T-cell (primary cell): Measurements from ENCODE around the gene TUBA3E. TPM values are rescaled to one million over a fixed set of nuclear protein-coding genes. Genes with fewer than 3 reads are reported as not detected.
"Not testable (repeated sequence)": the region's sequence is repeated elsewhere in the genome, so short reads cannot be mapped to it uniquely, and the experiment has no call there.

Experiments
- ATAC-seq, 4 experiments: fragments of 200-7000 bp in 3 of 4; fragments of 150-1000 bp in 1 of 4; cut with Tn5 transposase; replicated peaks in 1 of 4; 1 replicate in 3 of 4; 2 replicates in 1 of 4; pipeline ENCODE4 v1.10.0; 2021; ENCODE audit warnings: moderate library complexity in 3 of 4, mild to moderate bottlenecking in 2 of 4, moderate number of reproducible peaks in 1 of 4
- CTCF ChIA-PET, 2 donors: fragments of 300-600 bp; sonication (Branson Sonifier 250); formaldehyde crosslinking; loops; one replicate each; lab custom pipeline; 2022; ENCODE audit warnings: antibody characterized with exemption in 2 of 2; lab: Charles Lee
- POLR2A ChIA-PET, 2 donors: fragments of 300-600 bp; sonication (Branson Sonifier 250); formaldehyde crosslinking; loops; one replicate each; lab custom pipeline; 2022; ENCODE audit warnings: antibody characterized with exemption in 2 of 2; lab: Charles Lee
- DNase-seq, 35 experiments: peaks; one replicate each; pipeline versions ENCODE4 v3.0.0 to v3.0.0-alpha.2; 2013 to 2023
- H3K27ac ChIP-seq: one replicate; pipeline ENCODE4 v1.5.1; 2013; ENCODE audit warnings: low read length
- H3K27me3 ChIP-seq, 2 experiments: replicated peaks in 1 of 2; 1 replicate in 1 of 2; 2 replicates in 1 of 2; pipeline versions ENCODE4 v1.6.1 to v1.7.0; 2013; ENCODE audit warnings: low read length in 1 of 2, mixed read lengths in 1 of 2; ENCODE audit not compliant: control insufficient read depth in 2 of 2, insufficient read depth in 2 of 2; ENCODE audit errors: extremely low read depth in 1 of 2
- H3K36me3 ChIP-seq, 2 donors: 1 replicate in 1 of 2; 2 replicates in 1 of 2; pipeline versions ENCODE4 v1.6.1 to v1.7.0; 2013; ENCODE audit warnings: low read length in 1 of 2; ENCODE audit not compliant: control insufficient read depth in 2 of 2, insufficient read depth in 1 of 2; ENCODE audit errors: extremely low read depth in 1 of 2
- H3K4me1 ChIP-seq, 2 experiments: 1 replicate in 1 of 2; 2 replicates in 1 of 2; pipeline versions ENCODE4 v1.6.1 to v1.7.0; 2013; ENCODE audit warnings: low read length in 2 of 2, mixed read lengths in 1 of 2; ENCODE audit not compliant: insufficient read depth in 2 of 2, control insufficient read depth in 1 of 2; ENCODE audit errors: extremely low read depth in 1 of 2
- H3K4me3 ChIP-seq, 2 donors: 1 replicate in 1 of 2; 2 replicates in 1 of 2; pipeline versions ENCODE4 v1.5.1 to v1.7.0; 2013; ENCODE audit warnings: mild to moderate bottlenecking in 2 of 2, low read length in 1 of 2, moderate library complexity in 1 of 2; ENCODE audit not compliant: control insufficient read depth in 1 of 2; ENCODE audit errors: extremely low read depth in 1 of 2
- H3K9me3 ChIP-seq: 2 replicates; pipeline ENCODE4 v1.7.0; 2013
- H3K27ac Mint-ChIP-seq, 2 donors: one replicate each; pipeline ENCODE4 v1.8.0; 2020 to 2021; ENCODE audit warnings: mild to moderate bottlenecking in 2 of 2, mixed read lengths in 2 of 2
- H3K27me3 Mint-ChIP-seq, 2 donors: one replicate each; pipeline ENCODE4 v1.8.0; 2021 to 2022; ENCODE audit warnings: mixed read lengths in 2 of 2
- H3K36me3 Mint-ChIP-seq: one replicate; pipeline ENCODE4 v1.8.0; 2021; ENCODE audit warnings: mixed read lengths
- H3K4me1 Mint-ChIP-seq, 3 donors: one replicate each; pipeline ENCODE4 v1.8.0; 2020 to 2022; ENCODE audit warnings: mixed read lengths in 3 of 3, mild to moderate bottlenecking in 1 of 3
- H3K4me3 Mint-ChIP-seq, 3 donors: one replicate each; pipeline ENCODE4 v1.8.0; 2020 to 2022; ENCODE audit warnings: mild to moderate bottlenecking in 3 of 3, mixed read lengths in 3 of 3, moderate library complexity in 3 of 3
- H3K9me3 Mint-ChIP-seq, 3 donors: one replicate each; pipeline ENCODE4 v1.8.0; 2020 to 2022; ENCODE audit warnings: mixed read lengths in 3 of 3
- WGBS: methylation state at CpG from one replicate; pipeline ENCODE4 v1.1.5; 2013; ENCODE audit warnings: missing lambda C conversion rate; ENCODE audit not compliant: insufficient coverage; 5-methylcytosine and 5-hydroxymethylcytosine counted together
- total RNA-seq, 35 experiments: library from RNA in 6 of 35; stranded (reverse) in 6 of 35; fragments of 120-200 nt in 1 of 35; gene quantifications; one replicate each; pipeline versions ENCODE4 v1.2.1 to v1.2.4 and lab custom pipeline; 2013 to 2026

TUBA3E gene
- not detected for total RNA-seq
- total RNA-seq (2013) = not detected
- 0 to 0.07 (median 0) reads per million in 29 experiments for total RNA-seq (lab: John Stamatoyannopoulos, UW)

- ChIA-PET POLR2A (no interaction called here), CTCF (no interaction called here)
- no peaks in the 10 kb centered on the region for H3K36me3 ChIP-seq
- H3K27me3 ChIP-seq = no peaks in the 10 kb centered on the region
- Mint-ChIP-seq H3K36me3 (no peaks in the 10 kb centered on the region), H3K4me3 (no peak within 1 kb of the TSS), H3K27ac (no peak within 1 kb of the TSS), H3K4me1 (no peaks in the 10 kb centered on the region), H3K27me3 (no peaks in the 10 kb centered on the region), H3K9me3 (no peaks in the 10 kb centered on the region)
- H3K27ac ChIP-seq = no peak within 1 kb of the TSS
- ATAC-seq (no peak), DNase-seq (no peak)
- no peaks in the 10 kb centered on the region for H3K4me1 ChIP-seq
- H3K9me3 ChIP-seq = no peaks in the 10 kb centered on the region
- WGBS = no CpG with 5 or more reads among the region's 26 CpGs
- H3K4me3 ChIP-seq = no peak within 1 kb of the TSS
Measured at GRCh38 chr2:130198343-130198742, at the start of gene TUBA3E. TSS of gene TUBA3E (minus strand) at chr2:130198439. CDS start at chr2:130198360, 79 bp downstream.

- Mint-ChIP-seq H3K9me3 (no peaks in the 10 kb centered on the region), H3K4me3 (no peak overlapping the region), H3K4me1 (no peaks in the 10 kb centered on the region), H3K27me3 (peaks cover 49 to 53% of the 10 kb centered on the region in 2 donors), H3K36me3 (no peaks in the 10 kb centered on the region), H3K27ac (no peak overlapping the region)
- no peak overlapping the region for H3K27ac ChIP-seq
- ChIA-PET POLR2A (no interaction called here), CTCF (no interaction called here)
- no peak for ATAC-seq
- H3K36me3 ChIP-seq = no peaks in the 10 kb centered on the region
- no peaks in the 10 kb centered on the region for H3K4me1 ChIP-seq
- no peaks in the 10 kb centered on the region for H3K9me3 ChIP-seq
- WGBS = 91% methylated on average over 7 of the region's 7 CpGs
- no peak overlapping the region for H3K4me3 ChIP-seq
- peaks cover 3 to 19% of the 10 kb centered on the region in 2 experiments for H3K27me3 ChIP-seq
- DNase-seq = no peak
Measured at GRCh38 chr2:130246430-130246829, 48.2 kb upstream of the TUBA3E start.

GRCh38 chr2:130245976-130246375 is 47.7 kb upstream of the TUBA3E start:
- POLR2A ChIA-PET = no interaction called here
- no peak for ATAC-seq

GRCh38 chr2:130243359-130243758 is 45.1 kb upstream of the TUBA3E start:
- H3K4me1 ChIP-seq = no peaks in the 10 kb centered on the region
- WGBS = no CpG with 5 or more reads among the region's 2 CpGs
- H3K36me3 ChIP-seq = no peaks in the 10 kb centered on the region
- H3K27ac ChIP-seq = no peak overlapping the region
- ChIA-PET CTCF (no interaction called here), POLR2A (no interaction called here)
- no peak overlapping the region for H3K4me3 Mint-ChIP-seq
- peaks cover 28 to 31% of the 10 kb centered on the region in 2 donors for H3K27me3 Mint-ChIP-seq
- H3K4me3 ChIP-seq = no peak overlapping the region
- H3K9me3 ChIP-seq = no peaks in the 10 kb centered on the region
- no peaks in the 10 kb centered on the region for H3K9me3 Mint-ChIP-seq
- ATAC-seq (no peak), DNase-seq (no peak)
- no peaks in the 10 kb centered on the region for H3K36me3 Mint-ChIP-seq
- H3K27me3 ChIP-seq = peaks cover 0 to 16% of the 10 kb centered on the region in 2 experiments
- no peaks in the 10 kb centered on the region for H3K4me1 Mint-ChIP-seq
- no peak overlapping the region for H3K27ac Mint-ChIP-seq

More at GRCh38 chr2:130245976-130246375, 47.7 kb upstream of the TUBA3E start:
- Histone ChIP-seq H3K27me3 (peaks cover 3 to 19% of the 10 kb centered on the region in 2 experiments), H3K9me3 (no peaks in the 10 kb centered on the region), H3K27ac (no peak overlapping the region), H3K4me3 (no peak overlapping the region), H3K4me1 (no peaks in the 10 kb centered on the region), H3K36me3 (no peaks in the 10 kb centered on the region)
- CTCF ChIA-PET = no interaction called here
- Mint-ChIP-seq H3K36me3 (no peaks in the 10 kb centered on the region), H3K9me3 (no peaks in the 10 kb centered on the region), H3K4me1 (no peaks in the 10 kb centered on the region), H3K4me3 (no peak overlapping the region), H3K27me3 (peaks cover 48 to 49% of the 10 kb centered on the region in 2 donors), H3K27ac (no peak overlapping the region)
- 71% methylated on average over 1 of the region's 3 CpGs for WGBS
- no peak for DNase-seq

- no peaks in the 10 kb centered on the region for H3K9me3 Mint-ChIP-seq
Measured at GRCh38 chr2:130241041-130241707, 42.9 kb upstream of the TUBA3E start.

GRCh38 chr2:130239581-130239980 is 41.3 kb upstream of the TUBA3E start:
- H3K27me3 ChIP-seq, H3K4me3 ChIP-seq, H3K4me3 Mint-ChIP-seq, H3K36me3 Mint-ChIP-seq, CTCF ChIA-PET, H3K4me1 Mint-ChIP-seq, H3K4me1 ChIP-seq, H3K36me3 ChIP-seq, H3K27ac Mint-ChIP-seq, ATAC-seq, H3K27ac ChIP-seq, H3K9me3 Mint-ChIP-seq, H3K9me3 ChIP-seq, DNase-seq, POLR2A ChIA-PET: not testable (repeated sequence)
- peaks cover 12 to 16% of the 10 kb centered on the region in 2 donors for H3K27me3 Mint-ChIP-seq
- WGBS = 52% methylated on average over 5 of the region's 6 CpGs

More at GRCh38 chr2:130241041-130241707, 42.9 kb upstream of the TUBA3E start:
- WGBS = 72% methylated on average over 7 of the region's 8 CpGs
- ChIA-PET POLR2A (no interaction called here), CTCF (no interaction called here)
- Histone ChIP-seq H3K27ac (no peak overlapping the region), H3K4me1 (no peaks in the 10 kb centered on the region), H3K9me3 (no peaks in the 10 kb centered on the region), H3K27me3 (peaks cover 0 to 3% of the 10 kb centered on the region in 2 experiments), H3K36me3 (no peaks in the 10 kb centered on the region), H3K4me3 (no peak overlapping the region)
- H3K27ac Mint-ChIP-seq = no peak overlapping the region
- DNase-seq (no peak), ATAC-seq (no peak)
- H3K36me3 Mint-ChIP-seq = no peaks in the 10 kb centered on the region
- peaks cover 21 to 25% of the 10 kb centered on the region in 2 donors for H3K27me3 Mint-ChIP-seq
- H3K4me3 Mint-ChIP-seq = no peak overlapping the region
- no peaks in the 10 kb centered on the region for H3K4me1 Mint-ChIP-seq
